Heart left ventricle (tissue), 13 donors: ENCODE results near the gene CPSF2.

Source experiments
- POLR2A ChIP-seq, 2 donors: fragments of 450-650 bp; IDR thresholded peaks; one replicate each; pipeline ENCODE4 v1.6.1; 2017; ENCODE audit warnings: antibody characterized with exemption in 2 of 2, mild to moderate bottlenecking in 2 of 2, moderate library complexity in 2 of 2
- TF ChIP-seq, protein P1 (sequence below), 12 donors: fragments of 200-600 bp; sonication (generic) in 4 of 12; IDR thresholded peaks; one replicate each; pipeline versions ENCODE4 v1.5.0 to v1.8.0; 2018 to 2022; ENCODE audit warnings: antibody characterized with exemption in 12 of 12, mild to moderate bottlenecking in 5 of 12
- donor health status: ischemic (EF 13 %, LVEDD 7.1; RV severe dilation, severe dysfunction).
- donor health status: DM: no; HTN: yes; CAD: no.
- donor health status: DM: no; HTN: no; CAD: no.
- donor health status: ischemic (EF 25% LVEDD 6.9; RV normal size, moderate dysfunction).
- donor health status: ischemic (EF 25% LVEDD 5.7; RV mildly dilated, moderate dysfunction).
- donor health status: ischemic (EF 35%, LVEDD 5.7; RV mildly dilated, moderate dysfunction).
- donor health status: nonischemic (EF 11% LVEDD 7.7; RV severe dilation, severe dysfunction).
- donor health status: DM: yes; HTN: yes; CAD: no.
- donor health status: PGD.
- donor health status: ischemic (EF 29% LVEDD 5.4; RV normal size, mild dysfunction).
- donor health status: nonischemic (EF 23%, LVEDD 6.1; RV moderate dilation, normal function).

- TF ChIP-seq, protein P1, sequence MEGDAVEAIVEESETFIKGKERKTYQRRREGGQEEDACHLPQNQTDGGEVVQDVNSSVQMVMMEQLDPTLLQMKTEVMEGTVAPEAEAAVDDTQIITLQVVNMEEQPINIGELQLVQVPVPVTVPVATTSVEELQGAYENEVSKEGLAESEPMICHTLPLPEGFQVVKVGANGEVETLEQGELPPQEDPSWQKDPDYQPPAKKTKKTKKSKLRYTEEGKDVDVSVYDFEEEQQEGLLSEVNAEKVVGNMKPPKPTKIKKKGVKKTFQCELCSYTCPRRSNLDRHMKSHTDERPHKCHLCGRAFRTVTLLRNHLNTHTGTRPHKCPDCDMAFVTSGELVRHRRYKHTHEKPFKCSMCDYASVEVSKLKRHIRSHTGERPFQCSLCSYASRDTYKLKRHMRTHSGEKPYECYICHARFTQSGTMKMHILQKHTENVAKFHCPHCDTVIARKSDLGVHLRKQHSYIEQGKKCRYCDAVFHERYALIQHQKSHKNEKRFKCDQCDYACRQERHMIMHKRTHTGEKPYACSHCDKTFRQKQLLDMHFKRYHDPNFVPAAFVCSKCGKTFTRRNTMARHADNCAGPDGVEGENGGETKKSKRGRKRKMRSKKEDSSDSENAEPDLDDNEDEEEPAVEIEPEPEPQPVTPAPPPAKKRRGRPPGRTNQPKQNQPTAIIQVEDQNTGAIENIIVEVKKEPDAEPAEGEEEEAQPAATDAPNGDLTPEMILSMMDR (IDR thresholded peaks at IDR 0.05) = no peak
- TF ChIP-seq POLR2A (IDR thresholded peaks at IDR 0.05) = no peak
Measured at GRCh38 chr14:92144708-92145107, 22.9 kb downstream of the CPSF2 start.
